Neural progenitor cell (in vitro differentiated cells): Measurements from ENCODE around the gene GASK1A. TPM values are rescaled to one million over a fixed set of nuclear protein-coding genes. Genes with fewer than 3 reads are reported as not detected.

Source experiments
- DNase-seq: peaks from one replicate; pipeline ENCODE4 v3.0.0-alpha.2; 2016; ENCODE audit warnings: low spot score
- H2AFZ ChIP-seq: fragments of 200-600 bp; sonication (generic); replicated peaks from 2 replicates; pipeline ENCODE4 v1.6.1; 2016; ENCODE audit warnings: antibody characterized with exemption
- H3F3A ChIP-seq: fragments of 200-600 bp; sonication (generic); 2 replicates; pipeline ENCODE4 v1.6.1; 2016; ENCODE audit warnings: antibody characterized with exemption, low read depth
- H3K27ac ChIP-seq: fragments of 200-600 bp; sonication (generic); 2 replicates; pipeline ENCODE4 v1.5.1; 2016; ENCODE audit warnings: mild to moderate bottlenecking
- H3K27me3 ChIP-seq: fragments of 200-600 bp; sonication (generic); 2 replicates; pipeline ENCODE4 v1.6.1; 2016; ENCODE audit warnings: mild to moderate bottlenecking, moderate library complexity
- H3K36me3 ChIP-seq: fragments of 200-600 bp; sonication (generic); 2 replicates; pipeline ENCODE4 v1.5.1; 2016
- H3K4me1 ChIP-seq: fragments of 200-600 bp; sonication (generic); 2 replicates; pipeline ENCODE4 v1.6.1; 2016; ENCODE audit warnings: mixed run types
- H3K4me2 ChIP-seq: fragments of 200-600 bp; sonication (generic); 2 replicates; pipeline ENCODE4 v1.6.1; 2016
- H3K4me3 ChIP-seq: fragments of 200-600 bp; sonication (generic); 2 replicates; pipeline ENCODE4 v1.5.1; 2016
- H3K79me2 ChIP-seq: fragments of 200-600 bp; sonication (generic); 2 replicates; pipeline ENCODE4 v1.6.1; 2016; ENCODE audit warnings: low read depth
- H3K9ac ChIP-seq: fragments of 200-600 bp; sonication (generic); 2 replicates; pipeline ENCODE4 v1.6.1; 2016
- H3K9me3 ChIP-seq: fragments of 200-600 bp; sonication (generic); 2 replicates; pipeline ENCODE4 v1.5.1; 2016; ENCODE audit warnings: low read depth
- H4K20me1 ChIP-seq: fragments of 200-600 bp; sonication (generic); 2 replicates; pipeline ENCODE4 v1.6.1; 2016; ENCODE audit warnings: low read depth
- H3K27ac Mint-ChIP-seq: 3 replicates; pipeline ENCODE4 v1.8.0; 2021; ENCODE audit warnings: mixed read lengths
- H3K27me3 Mint-ChIP-seq: 2 replicates; pipeline ENCODE4 v1.8.0; 2022; ENCODE audit warnings: low read depth, mild to moderate bottlenecking, inconsistent platforms, moderate library complexity, mixed read lengths; ENCODE audit not compliant: insufficient read depth
- H3K36me3 Mint-ChIP-seq: 3 replicates; pipeline ENCODE4 v1.8.0; 2021; ENCODE audit warnings: mixed read lengths
- H3K4me1 Mint-ChIP-seq: 3 replicates; pipeline ENCODE4 v1.8.0; 2021; ENCODE audit warnings: mixed read lengths
- H3K4me3 Mint-ChIP-seq: 3 replicates; pipeline ENCODE4 v1.8.0; 2021; ENCODE audit warnings: mild to moderate bottlenecking, moderate library complexity, mixed read lengths
- H3K9me3 Mint-ChIP-seq: 3 replicates; pipeline ENCODE4 v1.8.0; 2020; ENCODE audit warnings: mixed read lengths
- EZH2 ChIP-seq: fragments of 200-600 bp; sonication (generic); IDR thresholded peaks from 2 replicates; pipeline ENCODE4 v1.6.1; 2017; ENCODE audit warnings: antibody characterized with exemption, mild to moderate bottlenecking, moderate library complexity
- EZH2phosphoT487 ChIP-seq: fragments of 200-600 bp; sonication (generic); IDR thresholded peaks from 2 replicates; pipeline ENCODE4 v1.6.1; 2017; ENCODE audit warnings: antibody characterized with exemption
- total RNA-seq: library from RNA; depleted of rRNA; stranded (reverse); fragments of >200 nt; gene quantifications from 2 replicates; pipeline ENCODE4 v1.2.3, GENCODE V29; 2015; ENCODE audit warnings: low replicate concordance
- TF ChIP-seq, protein P1 (sequence below): fragments of 200-600 bp; sonication (generic); IDR thresholded peaks from 2 replicates; pipeline ENCODE4 v1.5.1; 2017; ENCODE audit warnings: antibody characterized with exemption, mild to moderate bottlenecking

The GASK1A gene
- total RNA-seq, 1 donor from 2014 or later = 3.9 TPM

DNA sequence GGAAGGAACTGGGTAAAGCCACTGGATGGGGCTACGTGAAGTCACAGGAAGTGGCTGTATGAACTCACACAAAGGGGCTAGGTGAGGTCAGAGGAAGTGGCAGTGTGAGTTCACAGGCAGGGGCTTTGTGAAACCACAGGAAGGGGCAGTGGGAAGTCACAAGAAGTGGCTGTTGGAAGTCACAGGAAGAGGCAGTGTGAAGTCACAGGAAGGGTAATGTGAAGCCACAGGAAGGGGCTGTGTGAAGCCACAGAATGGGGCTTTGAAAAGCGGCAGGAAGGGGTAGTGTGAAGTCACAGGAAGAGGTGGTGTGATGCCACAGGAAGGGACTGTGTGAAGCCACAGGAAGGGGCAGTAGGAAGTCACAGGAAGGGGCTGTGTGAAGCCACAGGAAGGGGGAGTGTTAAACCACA lies 34.6 kb downstream of the GASK1A start:
- no peak overlapping the region for H3K27ac ChIP-seq
- no peak overlapping the region for H2AFZ ChIP-seq
- no peaks in the 10 kb centered on the region for H3F3A ChIP-seq
- Mint-ChIP-seq H3K4me3 (no peak overlapping the region), H3K4me1 (no peaks in the 10 kb centered on the region), H3K36me3 (no peaks in the 10 kb centered on the region), H3K27ac (no peak overlapping the region), H3K27me3 (no peaks in the 10 kb centered on the region), H3K9me3 (no peaks in the 10 kb centered on the region)
- no peak overlapping the region for H3K4me3 ChIP-seq
- DNase-seq = no peak
- no peaks in the 10 kb centered on the region for H3K36me3 ChIP-seq
- no peak overlapping the region for H3K4me2 ChIP-seq
- H3K9ac ChIP-seq = no peak overlapping the region
- H3K27me3 ChIP-seq = no peaks in the 10 kb centered on the region
- H4K20me1 ChIP-seq = no peaks in the 10 kb centered on the region
- TF ChIP-seq EZH2phosphoT487 = no peak
- TF ChIP-seq EZH2 = no peak
- TF ChIP-seq, protein P1, sequence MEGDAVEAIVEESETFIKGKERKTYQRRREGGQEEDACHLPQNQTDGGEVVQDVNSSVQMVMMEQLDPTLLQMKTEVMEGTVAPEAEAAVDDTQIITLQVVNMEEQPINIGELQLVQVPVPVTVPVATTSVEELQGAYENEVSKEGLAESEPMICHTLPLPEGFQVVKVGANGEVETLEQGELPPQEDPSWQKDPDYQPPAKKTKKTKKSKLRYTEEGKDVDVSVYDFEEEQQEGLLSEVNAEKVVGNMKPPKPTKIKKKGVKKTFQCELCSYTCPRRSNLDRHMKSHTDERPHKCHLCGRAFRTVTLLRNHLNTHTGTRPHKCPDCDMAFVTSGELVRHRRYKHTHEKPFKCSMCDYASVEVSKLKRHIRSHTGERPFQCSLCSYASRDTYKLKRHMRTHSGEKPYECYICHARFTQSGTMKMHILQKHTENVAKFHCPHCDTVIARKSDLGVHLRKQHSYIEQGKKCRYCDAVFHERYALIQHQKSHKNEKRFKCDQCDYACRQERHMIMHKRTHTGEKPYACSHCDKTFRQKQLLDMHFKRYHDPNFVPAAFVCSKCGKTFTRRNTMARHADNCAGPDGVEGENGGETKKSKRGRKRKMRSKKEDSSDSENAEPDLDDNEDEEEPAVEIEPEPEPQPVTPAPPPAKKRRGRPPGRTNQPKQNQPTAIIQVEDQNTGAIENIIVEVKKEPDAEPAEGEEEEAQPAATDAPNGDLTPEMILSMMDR = no peak
- no peaks in the 10 kb centered on the region for H3K4me1 ChIP-seq
- H3K79me2 ChIP-seq = no peaks in the 10 kb centered on the region
- H3K9me3 ChIP-seq = no peaks in the 10 kb centered on the region

DNA sequence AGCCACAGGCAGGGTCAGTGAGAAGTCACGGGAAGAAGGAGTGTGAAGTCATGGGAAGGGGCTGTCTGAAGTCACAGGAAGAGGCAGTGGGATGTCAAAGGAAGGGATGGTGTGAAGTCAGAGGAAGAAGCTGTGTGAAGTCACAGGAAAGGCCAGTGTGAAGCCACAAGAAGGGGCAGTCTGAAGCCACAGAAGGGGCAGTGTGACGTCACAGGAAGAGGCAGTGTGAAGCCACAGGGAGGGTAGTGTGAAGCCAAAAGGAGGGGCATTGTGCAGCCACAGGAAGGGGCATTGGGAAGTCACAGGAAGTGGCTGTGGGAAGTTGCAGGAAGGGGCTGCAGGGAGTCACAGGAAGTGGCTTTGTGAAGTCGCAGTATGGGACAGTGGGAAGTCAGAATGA lies 35.1 kb downstream of the GASK1A start:
- Histone ChIP-seq H3K27me3 (no peaks in the 10 kb centered on the region), H3K79me2 (no peaks in the 10 kb centered on the region), H4K20me1 (no peaks in the 10 kb centered on the region), H3K4me2 (no peak overlapping the region), H3K36me3 (no peaks in the 10 kb centered on the region), H3K9me3 (no peaks in the 10 kb centered on the region), H3K9ac (no peak overlapping the region), H3K27ac (no peak overlapping the region), H3K4me3 (no peak overlapping the region), H3F3A (no peaks in the 10 kb centered on the region), H3K4me1 (no peaks in the 10 kb centered on the region), H2AFZ (no peak overlapping the region)
- Mint-ChIP-seq H3K9me3 (no peaks in the 10 kb centered on the region), H3K4me3 (no peak overlapping the region), H3K4me1 (no peaks in the 10 kb centered on the region), H3K27ac (no peak overlapping the region), H3K27me3 (no peaks in the 10 kb centered on the region), H3K36me3 (no peaks in the 10 kb centered on the region)
- TF ChIP-seq EZH2 (no peak), EZH2phosphoT487 (no peak)
- TF ChIP-seq, protein P1 = no peak
- no peak for DNase-seq

DNA sequence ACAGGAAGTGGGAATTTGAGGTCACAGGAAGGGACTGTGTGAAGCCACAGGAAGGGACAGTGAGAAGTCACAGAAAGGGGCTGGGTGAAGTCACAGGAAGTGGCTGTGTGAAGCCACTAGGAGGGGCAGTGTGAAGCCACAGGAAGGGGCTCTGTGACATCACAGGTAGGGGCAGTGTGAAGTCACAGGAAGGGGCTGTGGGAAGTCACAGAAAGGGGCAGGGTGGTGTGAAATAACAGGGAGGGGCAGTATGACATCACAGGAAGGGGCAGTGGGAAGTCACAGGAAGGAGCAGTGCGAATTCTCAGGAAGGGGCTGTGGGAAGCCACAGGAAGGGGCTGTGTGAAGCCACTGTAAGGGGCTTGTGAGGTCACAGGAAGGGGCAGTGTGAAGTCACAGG lies 35.8 kb downstream of the GASK1A start:
- no peaks in the 10 kb centered on the region for H3K4me1 ChIP-seq
- no peaks in the 10 kb centered on the region for H3K9me3 ChIP-seq
- H3K36me3 Mint-ChIP-seq = no peaks in the 10 kb centered on the region
- H3K9me3 Mint-ChIP-seq = no peaks in the 10 kb centered on the region
- H3K27me3 ChIP-seq = no peaks in the 10 kb centered on the region
- no peaks in the 10 kb centered on the region for H3F3A ChIP-seq
- no peak overlapping the region for H3K4me2 ChIP-seq
- no peak overlapping the region for H3K9ac ChIP-seq
- H3K4me1 Mint-ChIP-seq = no peaks in the 10 kb centered on the region
- no peak overlapping the region for H2AFZ ChIP-seq
- H3K27ac ChIP-seq = no peak overlapping the region
- no peaks in the 10 kb centered on the region for H3K36me3 ChIP-seq
- H3K27ac Mint-ChIP-seq = no peak overlapping the region
- TF ChIP-seq, protein P1 = no peak
- no peak for TF ChIP-seq EZH2
- TF ChIP-seq EZH2phosphoT487 = no peak
- H3K4me3 ChIP-seq = no peak overlapping the region
- no peaks in the 10 kb centered on the region for H4K20me1 ChIP-seq
- H3K27me3 Mint-ChIP-seq = no peaks in the 10 kb centered on the region
- DNase-seq = no peak
- H3K4me3 Mint-ChIP-seq = no peak overlapping the region
- no peaks in the 10 kb centered on the region for H3K79me2 ChIP-seq

DNA sequence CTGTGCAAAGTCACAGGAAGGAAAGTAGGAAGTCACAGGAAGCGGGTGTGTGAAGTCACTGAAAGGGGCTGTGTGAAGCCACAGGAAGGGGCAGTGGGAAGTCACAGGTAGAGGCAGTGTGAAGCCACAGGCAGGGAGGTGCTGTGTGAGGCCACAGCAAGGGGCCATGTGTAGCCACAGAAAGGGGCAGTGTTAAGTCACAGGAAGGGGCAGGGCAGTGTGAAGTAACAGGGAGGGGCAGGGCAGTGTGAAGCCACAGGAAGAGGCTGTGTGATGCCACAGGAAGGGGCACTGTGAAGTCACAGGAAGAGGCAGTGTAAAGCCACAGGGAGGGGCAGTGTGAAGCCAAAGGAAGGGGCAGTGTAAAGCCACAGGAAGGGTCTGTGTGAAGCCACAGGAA lies 36.5 kb downstream of the GASK1A start:
- no peaks in the 10 kb centered on the region for H3K4me1 ChIP-seq
- no peak overlapping the region for H3K4me3 ChIP-seq
- no peak overlapping the region for H3K9ac ChIP-seq
- DNase-seq = no peak
- H4K20me1 ChIP-seq = no peaks in the 10 kb centered on the region
- H3K4me3 Mint-ChIP-seq = no peak overlapping the region
- TF ChIP-seq EZH2phosphoT487 (no peak), EZH2 (no peak)
- TF ChIP-seq, protein P1 = no peak
- H3K9me3 Mint-ChIP-seq = no peaks in the 10 kb centered on the region
- no peaks in the 10 kb centered on the region for H3K36me3 Mint-ChIP-seq
- no peak overlapping the region for H3K27ac Mint-ChIP-seq
- H2AFZ ChIP-seq = no peak overlapping the region
- H3K79me2 ChIP-seq = no peaks in the 10 kb centered on the region
- no peaks in the 10 kb centered on the region for H3K4me1 Mint-ChIP-seq
- no peak overlapping the region for H3K27ac ChIP-seq
- no peaks in the 10 kb centered on the region for H3K27me3 ChIP-seq
- H3F3A ChIP-seq = no peaks in the 10 kb centered on the region
- no peaks in the 10 kb centered on the region for H3K9me3 ChIP-seq
- no peaks in the 10 kb centered on the region for H3K27me3 Mint-ChIP-seq
- H3K36me3 ChIP-seq = no peaks in the 10 kb centered on the region
- H3K4me2 ChIP-seq = no peak overlapping the region
